ENCODE data around the gene ACTN1.

DNA sequence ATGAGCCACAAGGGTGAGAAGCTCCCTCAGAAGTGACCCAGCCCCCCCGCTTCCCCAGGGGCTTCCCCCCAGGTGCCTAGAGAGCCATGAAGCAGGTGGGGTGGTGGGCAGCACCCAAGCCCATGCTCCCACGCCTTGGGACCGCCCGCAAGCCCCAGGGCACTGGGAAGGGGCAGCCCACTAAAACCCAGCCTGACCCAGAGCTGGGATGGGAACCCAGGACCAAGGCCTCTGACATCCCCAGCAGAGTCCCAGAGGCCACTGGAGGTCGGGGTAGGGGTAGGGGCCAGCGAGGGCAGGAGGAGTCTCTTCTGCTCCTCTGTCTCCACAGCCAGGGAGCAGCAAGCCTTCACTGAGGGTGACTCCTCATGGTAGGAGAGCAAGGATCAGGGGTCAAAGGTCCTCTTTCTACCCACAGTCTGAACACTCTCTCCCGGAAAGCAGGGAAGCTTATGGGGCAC is 99.8 kb downstream of the ACTN1 start:
- no peak for TF ChIP-seq EZH2 (IDR thresholded peaks at IDR 0.05; ENCODE audit: borderline replicate concordance, low read depth, low read length, poor library complexity, severe bottlenecking)
- TF ChIP-seq, protein P1, sequence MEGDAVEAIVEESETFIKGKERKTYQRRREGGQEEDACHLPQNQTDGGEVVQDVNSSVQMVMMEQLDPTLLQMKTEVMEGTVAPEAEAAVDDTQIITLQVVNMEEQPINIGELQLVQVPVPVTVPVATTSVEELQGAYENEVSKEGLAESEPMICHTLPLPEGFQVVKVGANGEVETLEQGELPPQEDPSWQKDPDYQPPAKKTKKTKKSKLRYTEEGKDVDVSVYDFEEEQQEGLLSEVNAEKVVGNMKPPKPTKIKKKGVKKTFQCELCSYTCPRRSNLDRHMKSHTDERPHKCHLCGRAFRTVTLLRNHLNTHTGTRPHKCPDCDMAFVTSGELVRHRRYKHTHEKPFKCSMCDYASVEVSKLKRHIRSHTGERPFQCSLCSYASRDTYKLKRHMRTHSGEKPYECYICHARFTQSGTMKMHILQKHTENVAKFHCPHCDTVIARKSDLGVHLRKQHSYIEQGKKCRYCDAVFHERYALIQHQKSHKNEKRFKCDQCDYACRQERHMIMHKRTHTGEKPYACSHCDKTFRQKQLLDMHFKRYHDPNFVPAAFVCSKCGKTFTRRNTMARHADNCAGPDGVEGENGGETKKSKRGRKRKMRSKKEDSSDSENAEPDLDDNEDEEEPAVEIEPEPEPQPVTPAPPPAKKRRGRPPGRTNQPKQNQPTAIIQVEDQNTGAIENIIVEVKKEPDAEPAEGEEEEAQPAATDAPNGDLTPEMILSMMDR (conservative IDR thresholded peaks at IDR 0.05; ENCODE audit: low read depth, low read length) = no peak
